SK-N-MC (cell line): ENCODE results near the gene WDR83.
"Not testable (repeated sequence)": the region's sequence is repeated elsewhere in the genome, so short reads cannot be mapped to it uniquely, and the experiment has no call there.

Experiments
- DNase-seq: peaks from one replicate; pipeline ENCODE4 v3.0.0-alpha.2; 2011; ENCODE audit warnings: low read depth, low spot score
- H3K27ac ChIP-seq: fragments of 200-600 bp; sonication (generic); 2 replicates; pipeline ENCODE4 v1.5.1; 2016; ENCODE audit warnings: mixed run types
- H3K36me3 ChIP-seq: fragments of 200-600 bp; sonication (generic); 2 replicates; pipeline ENCODE4 v1.6.1; 2017; ENCODE audit warnings: antibody characterized with exemption, low read length, mixed read lengths; ENCODE audit not compliant: insufficient read depth
- H3K4me3 ChIP-seq: fragments of 200-600 bp; sonication (generic); 2 replicates; pipeline ENCODE4 v1.5.1; 2016
- H3K9ac ChIP-seq: fragments of 200-600 bp; sonication (generic); 2 replicates; pipeline ENCODE4 v1.8.0; 2017; ENCODE audit warnings: mixed run types, mixed read lengths; ENCODE audit not compliant: insufficient read length
- H3K9me3 ChIP-seq: fragments of 200-600 bp; sonication (generic); 2 replicates; pipeline ENCODE4 v1.6.1; 2017; ENCODE audit warnings: low read depth, mild to moderate bottlenecking, antibody characterized with exemption, low read length, moderate library complexity, mixed read lengths
- EZH2 ChIP-seq: fragments of 200-600 bp; sonication (generic); IDR thresholded peaks from one replicate; pipeline ENCODE4 v1.6.1; 2017; ENCODE audit warnings: antibody characterized with exemption
- FOXP2 ChIP-seq: optimal IDR thresholded peaks from 2 replicates; pipeline ENCODE3; 2011; ENCODE audit warnings: mild to moderate bottlenecking, moderate library complexity; ENCODE audit not compliant: insufficient read depth; ENCODE audit errors: extremely low read length, control extremely low read depth
- POLR2AphosphoS5 ChIP-seq: IDR thresholded peaks from 2 replicates; pipeline ENCODE4 v1.6.1; 2012; ENCODE audit warnings: mild to moderate bottlenecking, low read depth, low read length, borderline replicate concordance

The WDR83 gene

GRCh38 chr19:12676384-12676792 is 9.8 kb downstream of the WDR83 start:
- DNase-seq, result no peak
- no peak overlapping the region for H3K27ac ChIP-seq
- no peak overlapping the region for H3K4me3 ChIP-seq
- TF ChIP-seq POLR2AphosphoS5, result no peak
- TF ChIP-seq FOXP2, result no peak
- TF ChIP-seq EZH2, result no peak
- H3K9ac ChIP-seq, result no peak overlapping the region
- H3K9me3 ChIP-seq, result no peaks in the 10 kb centered on the region
- peaks cover 55% of the 10 kb centered on the region for H3K36me3 ChIP-seq

DNA sequence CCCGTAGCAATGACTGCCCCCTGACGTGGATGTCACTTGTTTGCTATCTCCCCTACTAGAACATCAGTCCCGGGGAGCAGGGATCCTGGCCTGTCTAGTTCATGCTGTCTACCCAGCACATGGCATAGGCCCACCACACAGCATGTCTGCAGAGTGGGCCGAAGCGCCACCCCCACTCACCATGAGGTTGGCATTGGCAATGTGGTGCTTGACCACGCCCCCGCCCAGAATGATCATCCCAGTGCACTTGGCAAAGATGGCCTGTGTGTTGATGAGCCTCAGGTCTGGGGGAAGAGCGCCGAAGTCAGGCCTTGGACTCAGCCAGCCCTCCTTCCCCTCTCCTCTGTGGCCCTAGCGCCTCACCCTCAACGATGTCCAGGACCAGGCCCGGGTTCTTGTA is 10.3 kb downstream of the WDR83 start:
- DNase-seq, result no peak
- TF ChIP-seq POLR2AphosphoS5 (no peak; the same call in 1 of the 2 replicates), FOXP2 (no peak), EZH2 (no peak)
- Histone ChIP-seq H3K27ac (no peak overlapping the region), H3K4me3 (no peak overlapping the region), H3K36me3 (peaks cover 55% of the 10 kb centered on the region), H3K9me3 (no peaks in the 10 kb centered on the region), H3K9ac (no peak overlapping the region)

DNA sequence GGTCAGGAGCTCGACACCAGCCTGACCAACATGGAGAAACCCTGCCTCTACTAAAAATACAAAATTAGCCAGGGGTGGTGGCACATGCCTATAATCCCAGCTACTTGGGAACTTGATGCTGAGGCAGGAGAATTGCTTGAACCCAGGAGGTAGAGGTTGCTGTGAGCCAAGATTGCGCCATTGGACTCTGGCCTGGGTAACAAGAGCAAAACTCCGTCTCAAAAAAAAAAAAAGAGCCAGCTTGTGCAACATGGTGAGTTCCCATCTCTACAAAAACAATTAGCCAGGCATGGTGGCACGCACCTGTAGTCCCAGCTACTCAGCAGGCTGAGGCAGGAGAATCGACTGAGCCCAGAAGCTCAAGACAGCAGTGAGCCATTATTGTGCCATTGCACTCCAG is 11.4 kb downstream of the WDR83 start:
- not testable (repeated sequence) for H3K9ac ChIP-seq, H3K9me3 ChIP-seq, H3K27ac ChIP-seq, DNase-seq, H3K4me3 ChIP-seq
- peaks cover 49% of the 10 kb centered on the region for H3K36me3 ChIP-seq

- no peak for DNase-seq
- Histone ChIP-seq H3K4me3 (no peak overlapping the region), H3K9me3 (no peaks in the 10 kb centered on the region), H3K27ac (no peak overlapping the region), H3K9ac (no peak overlapping the region), H3K36me3 (peaks cover 41% of the 10 kb centered on the region)
- TF ChIP-seq FOXP2 (no peak), EZH2 (no peak), POLR2AphosphoS5 (no peak)
Measured at GRCh38 chr19:12680034-12680433, 13.4 kb downstream of the WDR83 start.

- TF ChIP-seq FOXP2, result no peak
- TF ChIP-seq POLR2AphosphoS5, result peak; percentile 81
- TF ChIP-seq EZH2, result no peak
- no peaks in the 10 kb centered on the region for H3K9me3 ChIP-seq
- H3K27ac ChIP-seq, result peak within 1 kb of the TSS; percentile 100
- H3K4me3 ChIP-seq, result peak within 1 kb of the TSS; percentile 99
- H3K9ac ChIP-seq, result peak within 1 kb of the TSS; percentile 99
- peak; percentile 98 for DNase-seq
- peaks cover 28% of the 10 kb centered on the region for H3K36me3 ChIP-seq
Measured at GRCh38 chr19:12681074-12681987, 14.7 kb downstream of the WDR83 start, which contains the start of gene DHPS. Gene DHPS, minus strand, starts transcription at chr19:12681880. Its CDS starts 114 bp downstream, at chr19:12681766.

- no peak overlapping the region for H3K4me3 ChIP-seq
- no peaks in the 10 kb centered on the region for H3K36me3 ChIP-seq
- no peak for TF ChIP-seq POLR2AphosphoS5
- no peak for TF ChIP-seq EZH2
- no peak overlapping the region for H3K27ac ChIP-seq
- no peak for DNase-seq
- no peak overlapping the region for H3K9ac ChIP-seq
- no peaks in the 10 kb centered on the region for H3K9me3 ChIP-seq
Measured at GRCh38 chr19:12685831-12686230, 19.2 kb downstream of the WDR83 start.

- no peak within 1 kb of the TSS for H3K9ac ChIP-seq
- no peaks in the 10 kb centered on the region for H3K36me3 ChIP-seq
- no peak within 1 kb of the TSS for H3K4me3 ChIP-seq
- H3K9me3 ChIP-seq, result no peaks in the 10 kb centered on the region
- DNase-seq, result no peak
- TF ChIP-seq EZH2 (no peak), FOXP2 (no peak), POLR2AphosphoS5 (no peak)
- H3K27ac ChIP-seq, result no peak within 1 kb of the TSS
Measured at GRCh38 chr19:12687496-12688196, 21.0 kb downstream of the WDR83 start, which contains the start of gene GNG14. Gene GNG14, plus strand, starts transcription at chr19:12687998. Its CDS starts 51 bp downstream, at chr19:12688049.

DNA sequence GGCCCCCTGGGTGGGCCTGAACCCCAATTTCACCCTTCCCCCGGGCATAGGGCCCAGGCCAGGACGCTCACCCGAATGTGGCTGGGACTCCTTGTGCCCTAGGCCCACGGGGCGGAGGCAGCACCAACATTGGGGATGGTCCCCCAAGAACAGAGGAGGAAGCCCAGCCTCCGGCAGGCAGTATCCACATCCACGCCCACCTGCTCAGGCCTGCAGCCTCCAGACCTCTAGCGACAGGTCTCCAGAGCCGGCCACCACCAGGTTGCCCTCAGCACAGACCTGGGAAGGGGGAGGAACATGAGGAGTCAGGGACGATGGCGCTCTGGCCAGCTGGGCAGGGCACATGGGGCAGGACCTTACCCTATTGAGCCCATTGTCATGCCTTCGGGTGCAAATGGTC is 22.4 kb downstream of the WDR83 start:
- TF ChIP-seq FOXP2, result no peak
- no peaks in the 10 kb centered on the region for H3K36me3 ChIP-seq
- no peak overlapping the region for H3K9ac ChIP-seq
- H3K27ac ChIP-seq, result no peak overlapping the region
- H3K9me3 ChIP-seq, result no peaks in the 10 kb centered on the region
- no peak for DNase-seq
- H3K4me3 ChIP-seq, result no peak overlapping the region
